Erythroblast (primary cell): ENCODE data around the gene SLC26A1.

Source experiments
- DNase-seq, 2 experiments: peaks; one replicate each; lab custom pipeline; 2025; lab: John Stamatoyannopoulos, UW
- GATA1 ChIP-seq: IDR thresholded peaks from 2 replicates; pipeline ENCODE4 v1.6.1; 2011; ENCODE audit warnings: low read depth, mild to moderate bottlenecking, control low read depth, low read length, moderate library complexity
- POLR2A ChIP-seq: IDR thresholded peaks from 2 replicates; pipeline ENCODE4 v1.6.1; 2011; ENCODE audit warnings: mild to moderate bottlenecking, low read length

SLC26A1 gene

GRCh38 chr4:968621-969394, 24.4 kb downstream of the SLC26A1 start:
- DNase-seq = no peak
- TF ChIP-seq POLR2A (no peak), GATA1 (no peak)

GRCh38 chr4:968221-968620, 25.0 kb downstream of the SLC26A1 start:
- no peak for TF ChIP-seq POLR2A
- no peak for TF ChIP-seq GATA1
- DNase-seq = no peak

GRCh38 chr4:967113-968104, 25.8 kb downstream of the SLC26A1 start:
- TF ChIP-seq POLR2A = no peak
- no peak for TF ChIP-seq GATA1
- DNase-seq = no peak

GRCh38 chr4:966266-967112, 26.7 kb downstream of the SLC26A1 start:
- TF ChIP-seq POLR2A = no peak
- no peak for TF ChIP-seq GATA1
- no peak for DNase-seq

GRCh38 chr4:965766-966134, 27.5 kb downstream of the SLC26A1 start:
- TF ChIP-seq POLR2A (no peak), GATA1 (no peak)
- no peak for DNase-seq

GRCh38 chr4:965048-965765, 28.0 kb downstream of the SLC26A1 start:
- no peak for TF ChIP-seq GATA1
- TF ChIP-seq POLR2A = no peak
- no peak for DNase-seq

GRCh38 chr4:964346-965025, 28.7 kb downstream of the SLC26A1 start:
- TF ChIP-seq POLR2A (no peak), GATA1 (no peak)
- no peak for DNase-seq

- TF ChIP-seq GATA1 (no peak), POLR2A (no peak)
- DNase-seq = no peak
Observed at GRCh38 chr4:963276-964225, 29.7 kb downstream of the SLC26A1 start.

- TF ChIP-seq GATA1 (no peak), POLR2A (no peak)
- DNase-seq = no peak
Observed at GRCh38 chr4:962231-963208, 30.7 kb downstream of the SLC26A1 start.
